HG02981 (cell line): ENCODE data around the gene SEMA5B.

Experiments used
- ATAC-seq: cut with Tn5 transposase; IDR thresholded peaks from one replicate; pipeline ENCODE4 v1.9.1; 2021; ENCODE audit warnings: mild to moderate bottlenecking, moderate library complexity; ENCODE audit not compliant: unreplicated experiment

Gene SEMA5B

GRCh38 chr3:122975924-122976293, 51.7 kb downstream of the SEMA5B start:
- ATAC-seq, result no peak

GRCh38 chr3:122975163-122975923, 52.2 kb downstream of the SEMA5B start:
- ATAC-seq, result peak; percentile 53

GRCh38 chr3:122974764-122975162, 52.8 kb downstream of the SEMA5B start:
- ATAC-seq, result no peak

- no peak for ATAC-seq
These were observed 53.5 kb downstream of the SEMA5B start for GRCh38 chr3:122973893-122974615.

GRCh38 chr3:122972141-122972540, 55.4 kb downstream of the SEMA5B start:
- no peak for ATAC-seq

GRCh38 chr3:122969585-122970469, 57.7 kb downstream of the SEMA5B start:
- ATAC-seq, result no peak

- no peak for ATAC-seq
These were observed 59.8 kb downstream of the SEMA5B start for GRCh38 chr3:122967765-122968164.

GRCh38 chr3:122967356-122967755, 60.2 kb downstream of the SEMA5B start:
- no peak for ATAC-seq

GRCh38 chr3:122966045-122966444, 61.5 kb downstream of the SEMA5B start:
- no peak for ATAC-seq

- no peak for ATAC-seq
These were observed 62.8 kb downstream of the SEMA5B start for GRCh38 chr3:122964811-122965210.

- ATAC-seq, result no peak
These were observed 65.4 kb downstream of the SEMA5B start for GRCh38 chr3:122962149-122962548.

GRCh38 chr3:122961146-122961545, 66.4 kb downstream of the SEMA5B start:
- no peak for ATAC-seq

GRCh38 chr3:122960652-122961051, 66.9 kb downstream of the SEMA5B start:
- no peak for ATAC-seq

- ATAC-seq, result no peak
These were observed 68.2 kb downstream of the SEMA5B start for GRCh38 chr3:122959339-122959738.

GRCh38 chr3:122957707-122958689, 69.6 kb downstream of the SEMA5B start:
- no peak for ATAC-seq

GRCh38 chr3:122956693-122957455, 70.7 kb downstream of the SEMA5B start:
- no peak for ATAC-seq

- ATAC-seq, result no peak
These were observed 71.5 kb downstream of the SEMA5B start for GRCh38 chr3:122955916-122956692.

GRCh38 chr3:122952520-122952919, 75.0 kb downstream of the SEMA5B start:
- peak; percentile 61 for ATAC-seq

GRCh38 chr3:122948408-122948807, 79.2 kb downstream of the SEMA5B start:
- no peak for ATAC-seq
